ENCODE measurements around the gene TTC3.

The TTC3 gene

GRCh38 chr21:37165586-37165985, 92.5 kb downstream of the TTC3 start:
- DNase-seq (ENCODE audit: low spot score): no peak
- in situ Hi-C loops (cut with MboI; ENCODE audit: low sequenced_read_pairs, unreplicated experiment): no loop called here
- TF ChIP-seq CTCF (IDR thresholded peaks at IDR 0.05; ENCODE audit: borderline replicate concordance, control extremely low read depth, extremely low read depth, insufficient read depth, missing control alignments): no peak

GRCh38 chr21:37166733-37167132, 93.7 kb downstream of the TTC3 start:
- peak; percentile 17 for DNase-seq (ENCODE audit: low spot score)
- in situ Hi-C loops (cut with MboI; ENCODE audit: low sequenced_read_pairs, unreplicated experiment): no loop called here
- TF ChIP-seq CTCF (IDR thresholded peaks at IDR 0.05; ENCODE audit: borderline replicate concordance, control extremely low read depth, extremely low read depth, insufficient read depth, missing control alignments): peak; percentile 19

GRCh38 chr21:37168666-37169065, 95.6 kb downstream of the TTC3 start:
- no peak for TF ChIP-seq CTCF (IDR thresholded peaks at IDR 0.05; ENCODE audit: borderline replicate concordance, control extremely low read depth, extremely low read depth, insufficient read depth, missing control alignments)
- in situ Hi-C loops (cut with MboI; ENCODE audit: low sequenced_read_pairs, unreplicated experiment): no loop called here
- no peak for DNase-seq (ENCODE audit: low spot score)

- no peak for DNase-seq (ENCODE audit: low spot score)
- TF ChIP-seq CTCF (IDR thresholded peaks at IDR 0.05; ENCODE audit: borderline replicate concordance, control extremely low read depth, extremely low read depth, insufficient read depth, missing control alignments): no peak
- in situ Hi-C loops (cut with MboI; ENCODE audit: low sequenced_read_pairs, unreplicated experiment): no loop called here
These were observed 99.6 kb downstream of the TTC3 start for GRCh38 chr21:37172646-37173045.

- DNase-seq (ENCODE audit: low spot score): no peak
- no peak for TF ChIP-seq CTCF (IDR thresholded peaks at IDR 0.05; ENCODE audit: borderline replicate concordance, control extremely low read depth, extremely low read depth, insufficient read depth, missing control alignments)
- in situ Hi-C loops (cut with MboI; ENCODE audit: low sequenced_read_pairs, unreplicated experiment): no loop called here
These were observed 103.7 kb downstream of the TTC3 start for GRCh38 chr21:37176716-37177115.

GRCh38 chr21:37181059-37181458, 108.0 kb downstream of the TTC3 start:
- no peak for DNase-seq (ENCODE audit: low spot score)
- TF ChIP-seq CTCF (IDR thresholded peaks at IDR 0.05; ENCODE audit: borderline replicate concordance, control extremely low read depth, extremely low read depth, insufficient read depth, missing control alignments): no peak
- in situ Hi-C loops (cut with MboI; ENCODE audit: low sequenced_read_pairs, unreplicated experiment): no loop called here

GRCh38 chr21:37182222-37182621, 109.2 kb downstream of the TTC3 start:
- in situ Hi-C loops (cut with MboI; ENCODE audit: low sequenced_read_pairs, unreplicated experiment): no loop called here
- no peak for DNase-seq (ENCODE audit: low spot score)
- TF ChIP-seq CTCF (IDR thresholded peaks at IDR 0.05; ENCODE audit: borderline replicate concordance, control extremely low read depth, extremely low read depth, insufficient read depth, missing control alignments): no peak
